HepG2 (cell line): ENCODE measurements around the gene RABL2A. TPM values are rescaled to one million over a fixed set of nuclear protein-coding genes. Genes with fewer than 3 reads are reported as not detected.

Source experiments
- ATF2 ChIP-seq: sonication (generic); formaldehyde crosslinking; IDR thresholded peaks from 2 replicates; pipeline ENCODE4 v1.4.0; 2020; ENCODE audit warnings: missing genetic modification reagents
- BRCA1 ChIP-seq: sonication (generic); formaldehyde crosslinking; IDR thresholded peaks from 2 replicates; pipeline ENCODE4 v1.4.0; 2020; ENCODE audit warnings: missing genetic modification reagents
- DZIP1 ChIP-seq: sonication (generic); formaldehyde crosslinking; IDR thresholded peaks from 2 replicates; pipeline ENCODE4 v1.5.0; 2020; ENCODE audit warnings: mild to moderate bottlenecking, missing genetic modification reagents
- E2F1 ChIP-seq: sonication (generic); formaldehyde crosslinking; IDR thresholded peaks from 2 replicates; pipeline ENCODE4 v1.5.0; 2020; ENCODE audit warnings: missing genetic modification reagents
- FOXK1 ChIP-seq: sonication (generic); formaldehyde crosslinking; IDR thresholded peaks from 2 replicates; pipeline ENCODE4 v1.4.0; 2020; ENCODE audit warnings: low read depth, missing genetic modification reagents, borderline replicate concordance
- HES4 ChIP-seq: sonication (generic); formaldehyde crosslinking; IDR thresholded peaks from 2 replicates; pipeline ENCODE4 v1.9.0; 2021; ENCODE audit warnings: mild to moderate bottlenecking, missing genetic modification reagents, borderline replicate concordance
- JUND ChIP-seq: sonication (generic); formaldehyde crosslinking; IDR thresholded peaks from 2 replicates; pipeline ENCODE4 v1.8.0; 2022; ENCODE audit warnings: mild to moderate bottlenecking, missing genetic modification reagents
- MAZ ChIP-seq, 2 experiments: sonication (generic) in 1 of 2; formaldehyde crosslinking in 1 of 2; IDR thresholded peaks; 2 replicates each; pipeline versions ENCODE4 v1.5.0 to v1.6.1; 2012 to 2020; ENCODE audit warnings: low read depth in 2 of 2, mild to moderate bottlenecking in 2 of 2, borderline replicate concordance in 1 of 2, improper control_type of control experiment in 1 of 2, low read length in 1 of 2, missing genetic modification reagents in 1 of 2, moderate library complexity in 1 of 2
- SIX1 ChIP-seq: sonication (generic); formaldehyde crosslinking; IDR thresholded peaks from 2 replicates; pipeline ENCODE4 v1.4.0; 2020; ENCODE audit warnings: missing genetic modification reagents, borderline replicate concordance
- SOX5 ChIP-seq: IDR thresholded peaks from 2 replicates; pipeline ENCODE4 v1.6.1; 2016; ENCODE audit warnings: borderline replicate concordance
- TEAD3 ChIP-seq: optimal IDR thresholded peaks from 2 replicates; pipeline ENCODE3; 2016; ENCODE audit warnings: borderline replicate concordance
- ZGPAT ChIP-seq: IDR thresholded peaks from 2 replicates; pipeline ENCODE4 v1.6.1; 2016; ENCODE audit warnings: mild to moderate bottlenecking
- ZIK1 ChIP-seq: sonication (generic); formaldehyde crosslinking; IDR thresholded peaks from 2 replicates; pipeline ENCODE4 v1.5.0; 2020; ENCODE audit warnings: mild to moderate bottlenecking, low read depth, missing genetic modification reagents, borderline replicate concordance
- ZNF180 ChIP-seq: sonication (generic); formaldehyde crosslinking; IDR thresholded peaks from 2 replicates; pipeline ENCODE4 v1.4.0; 2020; ENCODE audit warnings: low read depth, missing genetic modification reagents, borderline replicate concordance
- ZNF501 ChIP-seq: sonication (generic); formaldehyde crosslinking; IDR thresholded peaks from 2 replicates; pipeline ENCODE4 v1.5.1; 2020; ENCODE audit warnings: mild to moderate bottlenecking, moderate library complexity, missing genetic modification reagents
- ZNF530 ChIP-seq: sonication (generic); formaldehyde crosslinking; IDR thresholded peaks from 2 replicates; pipeline ENCODE4 v1.5.0; 2020; ENCODE audit warnings: low read depth, mild to moderate bottlenecking, missing genetic modification reagents
- ZNF607 ChIP-seq: sonication (generic); formaldehyde crosslinking; IDR thresholded peaks from 2 replicates; pipeline ENCODE4 v1.5.1; 2020; ENCODE audit warnings: missing genetic modification reagents, mild to moderate bottlenecking, borderline replicate concordance
- ZNF709 ChIP-seq: sonication (generic); formaldehyde crosslinking; IDR thresholded peaks from 2 replicates; pipeline ENCODE4 v1.5.0; 2020; ENCODE audit warnings: mild to moderate bottlenecking, missing genetic modification reagents
- ZNF766 ChIP-seq: sonication (generic); formaldehyde crosslinking; IDR thresholded peaks from 2 replicates; pipeline ENCODE4 v1.5.0; 2020; ENCODE audit warnings: missing genetic modification reagents, borderline replicate concordance
- ZNF878 ChIP-seq: sonication (generic); formaldehyde crosslinking; IDR thresholded peaks from 2 replicates; pipeline ENCODE4 v1.8.1; 2023; ENCODE audit warnings: mild to moderate bottlenecking, missing genetic modification reagents, moderate library complexity
- ZSCAN29 ChIP-seq: sonication (generic); formaldehyde crosslinking; conservative IDR thresholded peaks from 2 replicates; pipeline ENCODE4 v1.4.0; 2020; ENCODE audit warnings: mild to moderate bottlenecking, missing genetic modification reagents
- polyA plus RNA-seq, 8 experiments: library from polyadenylated mRNA; depleted of rRNA in 3 of 8; stranded (reverse) in 7 of 8; unstranded in 1 of 8; fragments of >200 nt; fragmentation: Illumina TruSeq in 4 of 8; extraction: Trizol in 4 of 8; gene quantifications; 2 replicates each; pipeline versions ENCODE4 v1.2.1 to v1.2.3, GENCODE V29; 2011 to 2016; ENCODE audit warnings: low read depth in 4 of 8, missing spikeins in 1 of 8, mixed read lengths in 1 of 8; ENCODE audit not compliant: insufficient read depth in 1 of 8
- total RNA-seq, 5 experiments: library from RNA; depleted of rRNA; stranded (reverse); fragments of >200 nt; fragmentation: Illumina TruSeq; extraction: Trizol; gene quantifications; 2 replicates each; pipeline ENCODE4 v1.2.3, GENCODE V29; 2016; ENCODE audit warnings: low read depth in 1 of 5

RABL2A gene
- total and polyA plus RNA-seq, 2 of the 13 experiments (the other 11 are each of a cell fraction or from before 2014, with no cell fraction given), result 9.6 to 13.4 TPM

GRCh38 chr2:113583521-113584225 is 43.4 kb upstream of the RABL2A start (continued):
- peak; percentile 91 for TF ChIP-seq DZIP1 (CRISPR knock-in tag)
- peak; percentile 99 for TF ChIP-seq ZGPAT (CRISPR knock-in tag)
- peak; percentile 82; the same call in 1 of the 2 replicates for TF ChIP-seq ZIK1 (CRISPR knock-in tag)
- TF ChIP-seq ZNF501 (CRISPR knock-in tag), result peak; percentile 96
- TF ChIP-seq ZNF878, result peak; percentile 63; the same call in 1 of the 2 replicates
- peak; percentile 91; the same call in 1 of the 2 replicates for TF ChIP-seq ZSCAN29
- peak; percentile 61; the same call in 1 of the 2 replicates for TF ChIP-seq E2F1 (CRISPR knock-in tag)
- peak; percentile 86; the same call in 1 of the 2 replicates for TF ChIP-seq BRCA1 (CRISPR knock-in tag)
- TF ChIP-seq ZNF766, result peak; percentile 91
- TF ChIP-seq JUND, result peak; percentile 77; the same call in 1 of the 2 replicates
- TF ChIP-seq SOX5, result peak; percentile 55; the same call in 1 of the 2 replicates
- TF ChIP-seq ZNF530 (CRISPR knock-in tag), result 0 out of 2 replicates have a peak, but pooled peaks have one; percentile 64
- peak; percentile 92 for TF ChIP-seq ZNF709
- TF ChIP-seq ZNF607, result peak; percentile 98
- peak; percentile 68; the same call in 1 of the 2 replicates for TF ChIP-seq FOXK1 (CRISPR knock-in tag)
- TF ChIP-seq ATF2 (CRISPR knock-in tag), result peak; percentile 76
- peak; percentile 50; the same call in 1 of the 2 replicates for TF ChIP-seq ZNF180 (CRISPR knock-in tag)
- TF ChIP-seq SIX1 (CRISPR knock-in tag), result peak; percentile 70
- peak; percentile 77; the same call in 1 of the 2 replicates for TF ChIP-seq MAZ (IDR thresholded peaks at IDR 0.05; ENCODE audit: borderline replicate concordance, low read depth, low read length)
- peak; percentile 98 for TF ChIP-seq MAZ (CRISPR knock-in tag; IDR thresholded peaks at IDR 0.05; ENCODE audit: low read depth)
- TF ChIP-seq HES4 (CRISPR knock-in tag), result peak; percentile 94
- peak; percentile 79 for TF ChIP-seq TEAD3 (CRISPR knock-in tag)
